ENCODE measurements around the gene ARL4D.
"Not testable (repeated sequence)": the region's sequence is repeated elsewhere in the genome, so short reads cannot be mapped to it uniquely, and the experiment has no call there.

ARL4D gene

DNA sequence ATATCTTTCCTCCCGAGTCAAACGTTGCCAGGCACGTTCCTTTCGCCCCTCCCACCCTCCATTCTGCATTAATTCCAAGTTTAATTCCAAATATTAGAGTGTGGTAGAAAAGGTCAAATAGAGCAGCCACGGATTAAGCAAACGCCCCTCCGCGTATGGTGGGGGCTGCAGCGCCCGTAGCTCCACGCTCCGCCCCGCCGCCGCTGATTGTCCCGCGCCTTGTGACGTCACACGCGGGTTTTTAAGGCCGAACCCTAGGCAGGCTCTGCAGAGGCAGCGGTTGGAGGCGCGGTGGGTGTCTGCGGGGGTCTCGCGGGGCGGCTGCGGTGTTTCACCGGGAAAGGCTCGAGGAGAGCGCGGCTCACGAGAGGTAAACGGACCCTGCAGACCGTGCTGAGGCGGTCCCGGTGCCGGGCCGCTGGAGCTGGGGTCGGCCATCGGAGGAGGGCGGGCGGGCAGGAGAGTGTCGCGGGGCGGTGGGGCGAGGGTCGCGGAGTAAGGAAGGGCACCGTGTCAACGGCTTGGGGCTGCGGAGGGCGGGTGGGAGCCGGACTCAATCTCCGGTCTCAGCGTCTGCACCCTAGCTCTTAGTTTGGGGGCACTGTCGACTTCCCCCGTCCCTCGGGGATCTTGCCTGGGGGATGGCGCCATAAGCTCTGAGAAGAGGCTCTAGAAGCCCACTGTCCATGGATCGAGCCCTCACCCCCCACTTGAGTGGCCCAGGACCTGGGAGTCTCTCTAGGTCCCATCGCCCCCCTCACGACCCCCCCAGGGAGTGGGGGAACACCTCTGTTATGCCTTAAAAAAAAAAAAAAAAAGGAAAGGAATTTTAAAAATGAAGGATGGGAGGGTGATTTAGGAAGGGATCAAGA is at the start of gene ARL4D:
Gene ARL4D, plus strand, starts transcription at position 270 of the 872 bp plus-strand sequence. CDS start 740 bp downstream, outside the sequence.
- DNase-seq = peak; percentile 78

- DNase-seq = no peak
Measured at GRCh38 chr17:43349142-43349541, 49.7 kb upstream of the ARL4D start.

DNA sequence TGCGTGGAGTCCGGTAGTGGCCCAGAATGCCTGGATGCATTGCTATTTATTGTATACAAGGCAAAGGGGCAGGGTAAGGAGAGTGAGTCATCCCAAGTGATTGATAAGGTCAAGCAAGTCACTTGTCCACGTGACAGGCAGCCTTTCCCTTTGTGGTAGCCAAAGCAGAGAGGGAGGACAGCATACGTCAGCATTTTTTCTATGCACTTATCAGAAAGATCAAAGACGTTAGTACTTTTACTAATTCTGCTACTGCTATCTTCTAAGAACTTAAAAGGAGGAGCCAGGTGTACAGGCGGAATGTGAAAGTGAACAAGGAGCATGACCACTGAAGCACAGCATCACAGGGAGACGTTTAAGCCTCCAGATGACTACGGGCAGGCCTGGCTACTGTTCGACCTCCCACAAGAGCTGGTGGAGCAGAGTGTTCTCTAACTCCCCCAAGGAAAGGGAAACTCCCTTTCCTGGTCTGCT is 47.9 kb upstream of the ARL4D start:
- DNase-seq = no peak

- DNase-seq = no peak
Measured at GRCh38 chr17:43351691-43352090, 47.1 kb upstream of the ARL4D start.

- DNase-seq = no peak
Measured at GRCh38 chr17:43352579-43353331, 46.0 kb upstream of the ARL4D start.

GRCh38 chr17:43353393-43353792 is 45.4 kb upstream of the ARL4D start:
- no peak for DNase-seq

DNA sequence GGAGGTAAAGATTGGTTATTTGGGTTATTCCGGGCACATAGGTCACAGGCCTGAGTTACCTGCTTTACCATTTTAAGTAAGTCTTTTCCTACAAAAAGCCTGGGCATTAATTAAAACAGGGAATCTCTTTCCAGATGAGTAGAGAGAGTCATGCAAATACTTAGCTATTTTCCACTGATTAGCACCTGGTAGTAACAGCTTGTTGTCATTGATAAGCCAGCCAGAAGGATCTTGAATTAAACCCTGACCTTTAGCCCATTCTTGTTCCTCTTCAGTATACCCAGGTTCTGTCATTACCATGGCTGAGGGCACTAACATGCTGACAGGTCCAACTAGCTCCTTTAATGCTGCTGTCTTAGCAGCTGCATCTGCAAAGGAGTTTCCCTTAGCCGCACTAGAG is 44.4 kb upstream of the ARL4D start:
- no peak for DNase-seq

GRCh38 chr17:43356450-43356849 is 42.3 kb upstream of the ARL4D start:
- DNase-seq = no peak

GRCh38 chr17:43356999-43357398 is 41.8 kb upstream of the ARL4D start:
- DNase-seq = no peak

GRCh38 chr17:43359469-43360110 is 39.2 kb upstream of the ARL4D start:
- DNase-seq = no peak

- no peak for DNase-seq
Measured at GRCh38 chr17:43360376-43360738, 38.4 kb upstream of the ARL4D start.

GRCh38 chr17:43360739-43361505 is 37.9 kb upstream of the ARL4D start:
- DNase-seq = no peak

GRCh38 chr17:43363181-43363925 is 35.4 kb upstream of the ARL4D start:
- DNase-seq = no peak

- DNase-seq = no peak
Measured at GRCh38 chr17:43363926-43364285, 34.9 kb upstream of the ARL4D start.

DNA sequence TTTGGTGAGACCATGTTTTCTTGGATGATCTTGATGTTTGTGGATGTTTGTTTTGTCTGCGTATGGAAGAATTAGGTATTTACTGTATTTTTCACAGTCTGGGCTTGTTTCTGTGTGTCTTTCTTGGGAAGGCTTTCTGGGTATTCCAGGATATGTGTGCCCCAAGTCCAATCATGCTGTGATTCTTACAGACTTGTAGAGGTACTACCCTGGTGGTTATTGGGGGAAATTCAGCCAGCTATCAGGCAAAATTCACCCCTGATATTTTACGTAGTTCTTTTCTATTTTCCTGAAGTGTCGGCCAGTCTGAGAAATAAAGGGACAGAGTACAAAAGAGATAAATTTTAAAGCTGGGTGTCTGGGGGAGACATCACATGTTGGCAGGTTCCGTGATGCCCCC is 33.4 kb upstream of the ARL4D start:
- DNase-seq = no peak

DNA sequence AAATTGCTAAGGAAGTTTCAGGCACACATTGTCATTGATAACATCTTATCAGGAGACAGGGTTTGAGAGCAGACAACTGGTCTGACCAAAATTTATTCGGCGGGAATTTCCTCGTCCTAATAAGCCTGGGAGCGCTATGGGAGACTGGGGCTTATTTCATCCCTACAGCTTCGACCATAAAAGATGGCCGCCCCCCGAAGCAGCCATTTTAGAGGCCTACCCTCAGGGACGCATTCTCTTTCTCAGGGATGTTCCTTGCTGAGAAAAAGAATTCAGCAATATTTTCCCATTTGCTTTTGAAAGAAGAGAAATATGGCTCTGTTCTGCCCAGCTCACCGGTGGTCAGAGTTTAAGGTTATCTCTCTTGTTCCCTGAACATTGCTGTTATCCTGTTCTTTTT is 32.9 kb upstream of the ARL4D start:
- DNase-seq = not testable (repeated sequence)

GRCh38 chr17:43366891-43367736 is 31.7 kb upstream of the ARL4D start:
- no peak for DNase-seq

DNA sequence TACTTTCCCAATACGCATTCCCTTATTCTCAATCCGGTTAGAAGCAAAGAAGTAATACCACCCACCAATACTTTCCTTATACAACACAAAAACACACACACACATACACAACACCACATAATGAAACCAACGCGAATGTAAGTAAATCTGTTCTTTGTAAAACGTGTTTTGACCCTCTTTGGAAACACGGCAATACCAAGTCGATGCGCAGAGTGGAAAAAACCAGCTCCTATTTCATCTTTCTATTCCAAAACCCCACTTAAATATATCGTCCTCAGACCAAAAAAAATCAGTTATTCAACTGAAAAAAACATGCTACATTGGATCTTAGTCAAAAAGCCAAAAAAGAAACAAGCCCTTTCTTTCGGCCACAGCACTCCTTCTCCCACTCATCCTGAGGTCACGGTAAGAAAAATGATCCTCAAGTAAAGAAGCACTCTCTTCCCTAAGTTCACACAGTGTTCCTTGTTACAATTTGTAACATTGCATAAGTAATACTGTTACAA is 31.0 kb upstream of the ARL4D start:
- DNase-seq = no peak

DNA sequence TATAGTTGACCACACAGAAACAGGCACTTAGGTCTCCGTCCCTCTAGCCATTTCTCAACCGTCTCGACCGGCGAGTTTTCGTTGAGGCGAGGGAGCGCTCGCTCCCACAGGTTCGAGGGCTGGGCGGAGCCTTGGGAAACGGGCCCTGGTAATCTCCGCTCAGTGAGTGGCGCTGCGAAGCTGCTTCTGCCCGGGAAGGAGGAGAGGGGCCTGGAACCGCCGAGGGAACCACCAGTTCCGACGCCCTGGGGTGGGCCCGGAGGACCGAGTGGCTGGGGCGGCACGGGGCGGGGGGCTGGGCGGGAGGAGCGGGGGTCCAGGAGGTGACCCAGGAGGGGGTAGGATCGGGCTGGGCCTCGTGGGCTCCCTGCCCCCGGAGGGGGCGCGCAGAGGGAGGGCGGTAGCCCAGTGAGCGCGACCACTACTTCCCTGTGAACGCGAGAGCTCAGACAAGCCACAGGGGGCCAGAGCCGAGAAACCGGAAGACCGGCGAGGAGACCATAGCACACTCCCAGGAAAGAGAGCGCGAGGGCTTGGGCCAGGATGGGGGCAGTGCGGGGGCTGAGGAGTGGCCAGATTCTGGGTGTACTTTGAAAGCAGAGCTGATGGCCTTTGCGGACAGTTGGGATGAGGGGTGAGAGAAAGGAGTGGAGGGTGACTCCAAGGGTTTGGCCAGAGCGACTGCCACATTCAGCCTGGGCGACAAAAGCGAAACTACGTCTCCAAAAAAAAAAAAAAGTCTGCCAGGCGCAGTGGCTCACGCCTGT is 29.9 kb upstream of the ARL4D start:
- DNase-seq = no peak

DNA sequence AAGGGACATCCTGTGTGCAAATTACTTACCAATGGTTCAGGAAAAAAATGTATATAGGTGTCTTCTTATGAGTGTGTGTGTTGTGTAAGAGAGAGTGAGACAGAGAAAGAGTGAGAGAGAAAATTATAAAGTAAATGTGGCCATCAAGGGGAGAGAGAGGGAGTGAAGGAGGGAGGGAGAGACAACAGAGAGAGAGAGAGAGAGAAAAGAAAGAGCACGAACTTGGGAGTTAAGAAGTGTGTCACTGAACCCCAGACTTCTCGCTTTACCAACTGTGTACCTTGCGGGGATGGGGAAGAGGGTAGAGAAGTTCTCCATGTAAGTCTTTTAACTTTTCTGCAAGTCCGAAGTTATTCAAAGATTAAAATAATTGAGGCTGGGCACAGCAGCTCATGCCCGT is 28.8 kb upstream of the ARL4D start:
- no peak for DNase-seq

Data from NCI-H1694 (cell line).